AG04449 (cell line): ENCODE measurements around the gene RABGGTA.

Experiments used
- CTCF ChIA-PET: fragments of 350-600 bp; formaldehyde crosslinking; extraction: SDS; loops from one replicate; lab custom pipeline; 2021; ENCODE audit warnings: antibody characterized with exemption; lab: Yijun Ruan, JAX
- POLR2A ChIA-PET: fragments of 400-600, 350-600 bp; formaldehyde crosslinking; extraction: SDS; loops from one replicate; lab custom pipeline; 2020; ENCODE audit warnings: antibody characterized with exemption, inconsistent platforms; lab: Yijun Ruan, JAX
- DNase-seq: peaks from one replicate; pipeline ENCODE4 v3.0.0-alpha.2; 2010; ENCODE audit warnings: low read depth, low spot score
- H3K4me3 ChIP-seq: 2 replicates; pipeline ENCODE4 v1.5.1; 2011; ENCODE audit warnings: low read depth, mild to moderate bottlenecking, control low read depth, low read length
- TF ChIP-seq, protein P1 (sequence below): IDR thresholded peaks from one replicate; pipeline ENCODE4 v1.5.1; 2011; ENCODE audit warnings: mild to moderate bottlenecking, moderate library complexity, low read length, control low read depth, inconsistent platforms; ENCODE audit not compliant: insufficient read depth; ENCODE audit errors: missing control alignments

The RABGGTA gene

DNA sequence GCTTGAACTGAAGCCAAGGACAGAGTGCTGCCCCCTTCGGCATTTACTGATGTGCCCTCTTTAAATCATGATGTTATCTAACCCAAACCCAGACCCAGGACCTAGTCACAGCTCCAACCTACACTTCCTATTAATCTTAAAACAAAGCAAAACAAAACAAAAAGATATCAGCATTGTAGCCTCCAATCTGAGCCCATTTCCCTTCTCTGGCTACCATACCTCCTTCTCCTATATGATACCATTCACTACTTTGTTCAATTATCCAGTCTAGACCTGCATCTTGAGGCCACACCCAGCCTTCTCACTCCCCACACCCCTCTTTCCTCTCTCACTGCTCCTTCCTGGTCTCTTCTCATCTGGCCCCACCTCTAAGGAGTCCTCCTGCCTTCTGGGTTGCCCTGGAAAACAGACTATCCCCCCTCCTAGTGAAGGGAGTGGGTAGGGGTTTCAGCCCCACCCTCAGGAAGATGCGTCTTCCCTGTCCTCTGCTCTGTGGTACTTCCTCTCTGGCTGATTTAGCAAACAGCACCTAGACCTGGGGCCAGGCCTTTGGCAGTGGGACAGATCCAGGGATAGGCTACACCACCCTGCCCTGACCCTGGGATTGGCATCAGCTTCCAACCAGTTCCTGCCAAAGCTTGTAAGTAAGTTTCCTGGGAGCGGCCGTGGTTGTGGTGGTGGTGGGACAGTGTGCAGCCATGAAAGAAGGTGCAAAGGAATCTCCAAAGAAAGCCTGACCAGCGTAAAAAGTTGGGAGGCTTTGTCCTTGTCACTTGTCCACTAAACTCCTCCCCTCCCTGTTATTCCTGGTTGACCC, 43.2 kb upstream of the RABGGTA start:
- POLR2A ChIA-PET, result interaction anchor here (1.0 kb wide), 1 partner anchor 72 kb away, joined by 3 read pairs; the partner anchor contains the start of gene TINF2
- CTCF ChIA-PET, result interaction anchor here (18.8 to 37.5 kb wide), 3 partner anchors 8 to 118 kb away, joined by 380 to 688 read pairs (median 688); partner anchors contain the start of genes ADCY4, CBLN3, CIDEB and DHRS1
- TF ChIP-seq, protein P1, sequence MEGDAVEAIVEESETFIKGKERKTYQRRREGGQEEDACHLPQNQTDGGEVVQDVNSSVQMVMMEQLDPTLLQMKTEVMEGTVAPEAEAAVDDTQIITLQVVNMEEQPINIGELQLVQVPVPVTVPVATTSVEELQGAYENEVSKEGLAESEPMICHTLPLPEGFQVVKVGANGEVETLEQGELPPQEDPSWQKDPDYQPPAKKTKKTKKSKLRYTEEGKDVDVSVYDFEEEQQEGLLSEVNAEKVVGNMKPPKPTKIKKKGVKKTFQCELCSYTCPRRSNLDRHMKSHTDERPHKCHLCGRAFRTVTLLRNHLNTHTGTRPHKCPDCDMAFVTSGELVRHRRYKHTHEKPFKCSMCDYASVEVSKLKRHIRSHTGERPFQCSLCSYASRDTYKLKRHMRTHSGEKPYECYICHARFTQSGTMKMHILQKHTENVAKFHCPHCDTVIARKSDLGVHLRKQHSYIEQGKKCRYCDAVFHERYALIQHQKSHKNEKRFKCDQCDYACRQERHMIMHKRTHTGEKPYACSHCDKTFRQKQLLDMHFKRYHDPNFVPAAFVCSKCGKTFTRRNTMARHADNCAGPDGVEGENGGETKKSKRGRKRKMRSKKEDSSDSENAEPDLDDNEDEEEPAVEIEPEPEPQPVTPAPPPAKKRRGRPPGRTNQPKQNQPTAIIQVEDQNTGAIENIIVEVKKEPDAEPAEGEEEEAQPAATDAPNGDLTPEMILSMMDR, result no peak
- no peak for DNase-seq
- no peak overlapping the region for H3K4me3 ChIP-seq

DNA sequence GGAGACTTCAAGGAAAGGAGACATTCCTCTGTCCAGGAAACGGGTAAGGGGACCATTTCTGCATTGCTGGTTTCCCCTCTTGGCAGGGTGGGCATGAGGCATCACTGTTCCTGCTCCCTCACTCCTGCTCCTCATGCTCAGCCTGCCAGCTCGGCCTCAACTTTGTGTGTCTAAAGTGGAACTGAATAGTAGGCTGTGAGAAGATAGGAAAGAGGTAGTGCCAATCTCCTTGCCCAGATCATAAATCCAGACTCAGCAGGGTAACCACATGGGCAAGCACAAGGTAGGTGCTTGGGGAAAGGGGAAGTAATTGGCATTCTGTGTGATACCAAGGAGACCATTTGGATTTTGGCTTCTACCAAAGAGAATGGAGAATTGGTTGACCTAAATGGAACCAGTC, 42.5 kb upstream of the RABGGTA start:
- ChIA-PET CTCF (interaction anchor here (18.8 to 37.5 kb wide), 3 partner anchors 9 to 119 kb away, joined by 380 to 688 read pairs (median 688); partner anchors contain the start of genes ADCY4, CBLN3, CIDEB and DHRS1), POLR2A (interaction anchor here (1.0 kb wide), 1 partner anchor 72 kb away, joined by 3 read pairs; the partner anchor contains the start of gene TINF2)
- H3K4me3 ChIP-seq, result no peak overlapping the region
- no peak for DNase-seq
- TF ChIP-seq, protein P1, result no peak

DNA sequence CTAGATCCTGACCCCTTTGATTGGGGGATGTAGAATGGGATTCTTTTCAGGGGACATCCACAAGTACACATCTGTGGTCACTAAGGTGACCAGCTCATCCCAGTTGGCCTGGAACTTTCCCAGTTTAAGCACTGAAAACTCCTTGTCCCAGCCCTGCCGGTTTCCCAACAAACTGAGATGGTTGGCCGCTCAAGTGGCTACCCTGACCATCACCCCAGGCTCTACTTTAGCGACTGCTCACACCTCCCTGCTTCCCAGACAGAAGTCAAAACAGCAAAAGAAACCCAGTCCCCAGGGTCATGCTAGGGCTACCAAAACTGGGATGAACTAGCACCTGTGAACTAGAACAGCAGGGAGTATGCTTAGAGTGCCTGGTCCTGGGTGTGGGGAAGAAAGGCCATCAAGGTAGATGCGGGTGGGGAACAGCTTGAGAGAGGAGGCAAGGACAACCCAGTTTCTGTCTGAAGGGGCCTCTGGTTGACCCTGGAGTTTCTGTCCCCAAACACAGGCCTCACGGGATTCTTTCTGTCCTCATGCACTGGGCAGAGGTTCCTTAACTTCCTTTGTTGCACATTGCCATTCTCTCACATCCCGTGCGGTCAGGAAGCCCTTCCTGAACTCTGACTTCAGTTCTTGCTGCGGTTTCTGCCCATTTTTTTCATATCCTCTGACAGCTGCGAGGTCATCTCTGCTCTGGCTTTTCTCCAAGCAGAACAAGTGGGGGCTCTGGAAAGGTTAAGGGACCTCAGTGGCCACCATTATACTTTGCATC, 41.5 kb upstream of the RABGGTA start:
- TF ChIP-seq, protein P1, result no peak
- DNase-seq, result no peak
- POLR2A ChIA-PET, result interaction anchor here (1.0 kb wide), 1 partner anchor 71 kb away, joined by 3 read pairs; the partner anchor contains the start of gene TINF2
- CTCF ChIA-PET, result interaction anchor here (8.7 to 37.5 kb wide), 4 partner anchors 8 to 120 kb away, joined by 118 to 688 read pairs (median 534); partner anchors contain the start of genes ADCY4, CBLN3, CIDEB and DHRS1
- no peak overlapping the region for H3K4me3 ChIP-seq

DNA sequence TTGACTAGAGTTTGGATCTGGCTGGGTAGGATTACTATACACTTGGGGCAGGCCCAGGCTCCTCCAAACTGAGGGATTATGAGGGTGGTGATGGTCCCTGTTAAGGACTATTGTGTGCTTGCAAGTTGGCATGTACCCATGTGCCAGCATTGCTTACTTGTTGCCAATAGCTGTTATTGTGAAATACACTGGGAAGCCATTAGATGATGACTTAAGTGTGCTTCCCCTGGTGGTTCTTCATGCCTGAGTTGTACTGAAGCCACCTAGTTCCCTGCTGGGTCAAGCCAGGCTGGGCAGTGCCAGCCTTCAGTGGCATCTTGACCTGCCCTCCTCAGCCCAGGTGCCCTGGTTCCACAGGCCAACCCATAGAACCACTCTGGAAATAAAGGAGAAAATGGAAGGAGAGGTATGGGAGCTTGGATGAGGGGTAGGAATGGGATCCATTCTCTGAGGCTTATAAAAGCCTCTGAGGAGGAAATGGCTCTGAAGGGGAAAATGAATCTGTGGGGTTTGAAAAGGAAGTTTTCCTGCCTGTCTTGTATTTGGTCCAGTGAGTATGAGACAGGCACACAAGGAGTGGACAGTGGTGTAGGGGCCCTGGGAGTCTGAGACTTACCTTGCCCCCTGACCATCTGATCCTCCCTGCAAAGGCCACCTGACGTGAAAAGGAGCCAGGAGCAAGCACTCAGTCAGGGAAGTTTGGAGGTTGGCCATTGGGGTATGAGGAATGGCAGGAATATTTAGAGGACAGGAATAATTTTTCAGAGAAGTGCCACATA, 40.6 kb upstream of the RABGGTA start:
- ChIA-PET CTCF (interaction anchor here (8.7 to 37.5 kb wide), 4 partner anchors 8 to 121 kb away, joined by 118 to 688 read pairs (median 534); partner anchors contain the start of genes ADCY4, CBLN3, CIDEB and DHRS1), POLR2A (interaction anchor here (1.1 kb wide), 1 partner anchor 118 kb away, joined by 4 read pairs; no protein-coding TSS in a partner anchor)
- no peak overlapping the region for H3K4me3 ChIP-seq
- TF ChIP-seq, protein P1, result no peak
- no peak for DNase-seq

DNA sequence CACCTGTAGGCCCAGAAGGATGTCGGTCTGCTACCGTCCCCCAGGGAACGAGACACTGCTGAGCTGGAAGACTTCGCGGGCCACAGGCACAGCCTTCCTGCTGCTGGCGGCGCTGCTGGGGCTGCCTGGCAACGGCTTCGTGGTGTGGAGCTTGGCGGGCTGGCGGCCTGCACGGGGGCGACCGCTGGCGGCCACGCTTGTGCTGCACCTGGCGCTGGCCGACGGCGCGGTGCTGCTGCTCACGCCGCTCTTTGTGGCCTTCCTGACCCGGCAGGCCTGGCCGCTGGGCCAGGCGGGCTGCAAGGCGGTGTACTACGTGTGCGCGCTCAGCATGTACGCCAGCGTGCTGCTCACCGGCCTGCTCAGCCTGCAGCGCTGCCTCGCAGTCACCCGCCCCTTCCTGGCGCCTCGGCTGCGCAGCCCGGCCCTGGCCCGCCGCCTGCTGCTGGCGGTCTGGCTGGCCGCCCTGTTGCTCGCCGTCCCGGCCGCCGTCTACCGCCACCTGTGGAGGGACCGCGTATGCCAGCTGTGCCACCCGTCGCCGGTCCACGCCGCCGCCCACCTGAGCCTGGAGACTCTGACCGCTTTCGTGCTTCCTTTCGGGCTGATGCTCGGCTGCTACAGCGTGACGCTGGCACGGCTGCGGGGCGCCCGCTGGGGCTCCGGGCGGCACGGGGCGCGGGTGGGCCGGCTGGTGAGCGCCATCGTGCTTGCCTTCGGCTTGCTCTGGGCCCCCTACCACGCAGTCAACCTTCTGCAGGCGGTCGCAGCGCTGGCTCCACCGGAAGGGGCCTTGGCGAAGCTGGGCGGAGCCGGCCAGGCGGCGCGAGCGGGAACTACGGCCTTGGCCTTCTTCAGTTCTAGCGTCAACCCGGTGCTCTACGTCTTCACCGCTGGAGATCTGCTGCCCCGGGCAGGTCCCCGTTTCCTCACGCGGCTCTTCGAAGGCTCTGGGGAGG, 39.5 kb upstream of the RABGGTA start, which contains the start of gene LTB4R:
Gene LTB4R, plus strand, starts transcription at position 857 of the 959 bp plus-strand sequence. CDS start 4,150 bp downstream, outside the sequence.
- CTCF ChIA-PET, result interaction anchor here (0.7 to 37.5 kb wide), 12 partner anchors 6 to 175 kb away, joined by 3 to 688 read pairs (median 4); partner anchors contain the start of genes ADCY4, CBLN3, CIDEB and DHRS1
- H3K4me3 ChIP-seq, result peak within 1 kb of the TSS; percentile 33
- no peak for DNase-seq
- TF ChIP-seq, protein P1, result peak; percentile 48
- POLR2A ChIA-PET, result interaction anchor here (1.1 kb wide), 1 partner anchor 119 kb away, joined by 4 read pairs; no protein-coding TSS in a partner anchor
